HUES48 (cell line): ENCODE results near the gene CHSY1.

Experiments
- H3K27ac ChIP-seq: one replicate; pipeline ENCODE4 v1.7.0; 2013; ENCODE audit warnings: low read depth, low read length, inconsistent platforms
- H3K27me3 ChIP-seq: 2 replicates; pipeline ENCODE4 v1.6.1; 2013; ENCODE audit warnings: mild to moderate bottlenecking, low read length; ENCODE audit not compliant: control insufficient read depth, insufficient read depth
- H3K36me3 ChIP-seq: 2 replicates; pipeline ENCODE4 v1.6.1; 2013; ENCODE audit warnings: low read length; ENCODE audit not compliant: control insufficient read depth, insufficient read depth
- H3K4me1 ChIP-seq: 2 replicates; pipeline ENCODE4 v1.6.1; 2013; ENCODE audit warnings: mild to moderate bottlenecking, low read length; ENCODE audit not compliant: control insufficient read depth, insufficient read depth
- H3K4me3 ChIP-seq: 2 replicates; pipeline ENCODE4 v1.5.1; 2013; ENCODE audit warnings: mild to moderate bottlenecking, low read depth, low read length
- H3K9ac ChIP-seq: 2 replicates; pipeline ENCODE4 v1.6.1; 2013; ENCODE audit warnings: mild to moderate bottlenecking, low read depth, low read length, moderate library complexity
- H3K9me3 ChIP-seq: 2 replicates; pipeline ENCODE4 v1.6.1; 2013; ENCODE audit warnings: low read length; ENCODE audit not compliant: control insufficient read depth, insufficient read depth

Gene CHSY1

DNA sequence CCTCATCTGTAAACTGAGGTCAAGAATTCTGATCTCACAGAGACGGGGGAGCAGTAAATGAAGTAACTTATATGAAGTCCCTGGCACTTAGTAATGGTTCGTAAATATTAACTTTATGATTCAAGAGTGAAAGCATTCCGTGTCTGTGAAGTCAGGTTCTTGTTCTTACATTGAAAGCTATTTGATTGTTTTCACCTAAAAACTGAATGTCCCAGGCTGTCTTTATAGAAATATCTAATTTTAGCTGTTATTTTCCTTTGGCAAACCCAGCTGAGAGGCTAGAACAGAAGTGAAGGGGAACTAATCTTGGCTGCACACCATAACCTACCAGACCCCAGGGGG is 84.5 kb downstream of the CHSY1 start:
- H3K27me3 ChIP-seq = no peaks in the 10 kb centered on the region
- no peak overlapping the region for H3K9ac ChIP-seq
- no peaks in the 10 kb centered on the region for H3K36me3 ChIP-seq
- H3K4me1 ChIP-seq = peaks cover 2% of the 10 kb centered on the region; the same call in 1 of the 2 replicates
- no peak overlapping the region for H3K4me3 ChIP-seq
- H3K27ac ChIP-seq = no peak overlapping the region
- H3K9me3 ChIP-seq = peaks cover 21% of the 10 kb centered on the region

DNA sequence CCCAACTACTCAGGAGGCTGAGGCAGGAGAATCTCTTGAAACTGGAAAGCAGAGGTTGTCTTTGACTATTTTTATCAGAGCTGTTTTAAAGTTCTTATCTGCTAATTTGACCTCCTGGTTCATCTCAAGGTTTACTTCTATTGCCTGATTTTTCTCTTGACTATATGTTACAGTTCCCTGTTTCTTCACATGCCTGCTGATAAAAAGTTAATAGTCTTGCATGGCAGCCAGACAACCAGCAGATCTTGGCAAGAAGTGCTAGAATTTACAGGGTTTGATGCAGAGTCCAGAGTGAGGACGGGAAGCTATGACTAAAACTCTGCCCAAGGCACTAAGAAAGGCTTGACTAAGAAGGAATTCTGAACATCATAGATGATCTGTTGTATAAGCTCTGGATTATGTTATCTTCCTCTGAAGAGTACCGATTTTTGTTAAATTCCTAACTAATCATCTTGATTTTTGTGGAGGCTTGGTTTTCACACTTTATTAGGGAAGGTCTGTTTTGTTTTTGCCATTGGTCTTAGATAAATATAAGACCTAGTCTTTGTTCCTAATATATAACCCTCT is 85.9 kb downstream of the CHSY1 start:
- Histone ChIP-seq H3K4me3 (no peak overlapping the region), H3K27ac (no peak overlapping the region), H3K9me3 (peaks cover 21% of the 10 kb centered on the region), H3K9ac (no peak overlapping the region), H3K27me3 (no peaks in the 10 kb centered on the region), H3K36me3 (no peaks in the 10 kb centered on the region), H3K4me1 (no peaks in the 10 kb centered on the region)

GRCh38 chr15:101162701-101163483 is 89.0 kb downstream of the CHSY1 start:
- Histone ChIP-seq H3K4me1 (no peaks in the 10 kb centered on the region), H3K9ac (no peak overlapping the region), H3K36me3 (no peaks in the 10 kb centered on the region), H3K27ac (no peak overlapping the region), H3K27me3 (no peaks in the 10 kb centered on the region), H3K9me3 (peaks cover 21% of the 10 kb centered on the region), H3K4me3 (no peak overlapping the region)

DNA sequence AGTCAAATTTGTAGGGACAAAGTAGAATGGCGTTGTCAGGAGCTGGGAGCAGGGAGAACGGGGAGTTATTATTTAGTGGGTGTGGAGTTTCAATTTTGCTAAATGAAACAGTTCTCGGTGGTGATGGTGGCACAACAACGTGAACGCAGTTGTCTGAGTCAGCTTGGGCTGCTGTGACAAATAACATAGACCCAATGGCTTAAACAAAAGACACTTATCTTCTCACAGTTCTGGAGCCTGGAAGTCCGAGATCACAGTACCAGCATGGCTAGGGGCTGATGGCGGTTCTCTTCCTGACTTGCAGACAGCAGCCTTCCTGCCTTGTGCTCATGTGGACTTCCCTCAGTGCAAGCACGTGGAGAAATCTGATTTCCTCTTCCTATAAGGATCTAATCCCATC is 90.2 kb downstream of the CHSY1 start:
- no peaks in the 10 kb centered on the region for H3K27me3 ChIP-seq
- H3K27ac ChIP-seq = no peak overlapping the region
- H3K4me3 ChIP-seq = no peak overlapping the region
- H3K9ac ChIP-seq = no peak overlapping the region
- peaks cover 19% of the 10 kb centered on the region for H3K9me3 ChIP-seq
- no peaks in the 10 kb centered on the region for H3K36me3 ChIP-seq
- no peaks in the 10 kb centered on the region for H3K4me1 ChIP-seq

DNA sequence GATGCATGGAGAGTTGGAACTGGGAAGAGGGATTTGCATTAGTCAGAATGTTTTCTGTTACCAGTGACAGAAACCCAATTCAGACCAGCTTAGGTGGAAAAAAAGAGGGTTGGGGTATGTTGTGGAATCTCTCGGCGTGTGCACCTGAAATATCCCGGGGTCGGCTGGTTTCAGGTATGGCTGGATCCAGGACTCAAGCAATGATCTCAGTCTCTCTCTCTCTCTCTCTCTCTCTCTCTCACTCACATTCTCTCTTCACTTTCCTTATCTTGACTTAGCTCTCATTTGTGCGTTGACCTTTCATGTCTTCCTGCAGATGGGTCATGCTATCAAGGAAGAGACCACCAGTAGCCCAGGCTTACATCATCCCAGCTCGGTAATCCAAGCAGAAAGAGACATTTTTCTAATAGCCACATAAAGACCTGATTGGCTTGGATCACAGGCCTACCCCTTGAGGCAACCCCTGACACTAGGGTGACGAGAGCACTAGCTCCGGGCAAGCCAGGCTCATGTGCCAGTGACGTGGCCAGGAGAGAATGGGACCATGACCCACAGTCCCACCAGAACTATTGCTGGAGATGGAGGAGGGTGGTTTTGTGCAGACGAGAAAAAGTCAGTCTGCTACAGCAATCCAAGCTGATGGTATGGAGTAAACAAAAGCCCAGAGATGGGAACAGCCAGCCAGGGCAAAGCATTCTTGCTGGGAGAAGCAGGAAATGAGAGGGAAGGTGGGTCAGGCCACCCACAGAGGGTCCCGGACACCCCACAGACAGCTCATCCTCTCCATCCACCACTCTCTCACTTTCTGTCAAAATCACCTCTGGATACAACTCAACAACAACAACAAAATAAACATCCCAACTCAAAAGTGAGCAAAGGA is 91.7 kb downstream of the CHSY1 start:
- no peak overlapping the region for H3K4me3 ChIP-seq
- no peaks in the 10 kb centered on the region for H3K4me1 ChIP-seq
- H3K9ac ChIP-seq = no peak overlapping the region
- no peaks in the 10 kb centered on the region for H3K27me3 ChIP-seq
- no peak overlapping the region for H3K27ac ChIP-seq
- peaks cover 6% of the 10 kb centered on the region; the same call in 1 of the 2 replicates for H3K9me3 ChIP-seq
- no peaks in the 10 kb centered on the region for H3K36me3 ChIP-seq

DNA sequence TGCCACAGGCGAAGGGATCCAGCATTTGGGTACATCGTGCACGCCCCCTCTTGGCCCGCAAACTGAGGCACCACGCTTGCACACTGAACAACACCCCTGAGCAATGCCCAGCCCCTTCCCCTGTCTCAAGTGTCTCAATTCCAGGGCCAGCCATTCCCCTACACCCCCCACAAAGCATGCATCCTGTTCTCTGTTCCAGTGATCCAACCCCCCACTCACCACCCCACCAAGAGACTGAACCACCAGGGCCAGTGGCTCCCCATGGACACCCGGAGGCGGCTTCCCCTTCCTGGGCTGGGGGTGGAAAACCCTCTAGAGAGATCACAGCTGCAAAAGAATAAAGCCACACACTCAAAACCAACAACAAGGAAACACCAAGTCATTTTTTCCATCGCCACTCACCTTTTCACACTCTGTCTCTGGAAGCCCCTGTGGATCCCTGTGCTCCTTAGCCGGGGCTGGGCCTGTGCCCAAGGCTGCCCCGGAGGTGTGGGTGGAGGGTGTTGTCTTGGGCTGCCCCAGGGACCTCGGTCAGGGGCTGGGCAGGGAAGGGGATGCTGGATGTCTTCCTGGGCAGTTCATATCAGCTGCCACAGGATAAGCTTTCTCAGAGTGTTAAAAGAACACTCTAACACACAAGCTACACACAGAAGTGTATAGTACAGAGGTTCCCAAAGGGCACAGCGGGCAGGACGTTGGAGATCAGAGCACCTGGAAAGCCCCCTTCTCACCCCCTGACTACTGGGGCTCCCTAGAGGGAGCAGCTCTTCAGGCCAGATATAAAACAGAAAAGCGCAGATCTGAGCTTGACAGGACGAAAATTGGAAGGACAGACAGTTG is 92.5 kb downstream of the CHSY1 start:
- Histone ChIP-seq H3K4me3 (no peak overlapping the region), H3K27me3 (no peaks in the 10 kb centered on the region), H3K9ac (no peak overlapping the region), H3K36me3 (no peaks in the 10 kb centered on the region), H3K27ac (no peak overlapping the region), H3K4me1 (no peaks in the 10 kb centered on the region), H3K9me3 (peaks cover 1% of the 10 kb centered on the region; the same call in 1 of the 2 replicates)

DNA sequence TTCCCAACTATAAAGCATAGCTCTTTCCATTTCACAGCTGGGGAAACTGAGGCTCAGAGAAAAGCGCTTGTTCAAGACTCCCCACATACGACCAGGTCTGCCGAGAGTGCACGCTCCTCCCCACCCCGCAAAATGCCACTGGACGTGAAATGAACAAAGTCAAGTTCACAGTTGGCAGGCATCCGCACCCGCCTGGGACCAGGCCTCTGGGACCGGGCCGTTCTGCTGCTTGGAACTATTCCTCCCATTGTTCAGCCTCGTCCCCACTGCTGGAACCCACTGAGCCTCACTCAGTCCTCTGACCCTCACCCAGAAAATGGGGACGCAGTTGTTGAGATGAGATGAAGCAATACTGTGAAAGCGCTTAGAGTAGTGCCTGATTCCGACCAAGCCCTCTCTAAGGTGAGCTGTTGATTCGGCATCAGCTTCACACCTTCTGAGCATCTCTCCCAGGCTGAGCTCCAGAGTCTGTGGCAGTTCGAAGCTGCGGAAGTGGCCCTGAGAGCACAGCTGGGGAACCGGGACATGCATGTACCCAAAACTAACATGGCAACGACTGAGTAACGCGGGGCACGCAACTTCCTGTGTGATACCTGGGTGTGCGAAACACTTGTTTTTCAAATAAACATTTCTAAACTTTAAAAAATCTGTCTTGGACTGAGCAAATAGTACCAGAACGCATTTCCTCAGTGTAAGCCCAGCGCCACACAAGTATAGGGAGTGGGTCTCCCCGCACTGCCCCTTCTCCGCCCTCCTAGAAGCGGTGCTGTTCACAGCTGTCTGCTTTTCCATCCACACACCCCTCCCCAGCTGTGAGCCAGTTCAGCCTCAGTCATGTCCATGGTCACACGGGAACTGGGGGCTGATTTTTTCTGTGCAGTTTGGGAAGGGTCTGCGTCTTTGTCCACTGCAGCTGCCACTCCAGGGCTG is 93.4 kb downstream of the CHSY1 start:
- Histone ChIP-seq H3K9ac (no peak overlapping the region), H3K4me1 (no peaks in the 10 kb centered on the region), H3K9me3 (no peaks in the 10 kb centered on the region), H3K36me3 (no peaks in the 10 kb centered on the region), H3K27me3 (no peaks in the 10 kb centered on the region), H3K27ac (no peak overlapping the region), H3K4me3 (no peak overlapping the region)

- H3K36me3 ChIP-seq = no peaks in the 10 kb centered on the region
- H3K27ac ChIP-seq = no peak overlapping the region
- no peaks in the 10 kb centered on the region for H3K9me3 ChIP-seq
- no peak overlapping the region for H3K4me3 ChIP-seq
- no peaks in the 10 kb centered on the region for H3K27me3 ChIP-seq
- H3K9ac ChIP-seq = no peak overlapping the region
- no peaks in the 10 kb centered on the region for H3K4me1 ChIP-seq
These were observed 94.1 kb downstream of the CHSY1 start for GRCh38 chr15:101157721-101158120.

- Histone ChIP-seq H3K9ac (no peak overlapping the region), H3K4me3 (no peak overlapping the region), H3K4me1 (no peaks in the 10 kb centered on the region), H3K27ac (no peak overlapping the region), H3K27me3 (no peaks in the 10 kb centered on the region), H3K36me3 (no peaks in the 10 kb centered on the region), H3K9me3 (no peaks in the 10 kb centered on the region)
These were observed 95.2 kb downstream of the CHSY1 start for GRCh38 chr15:101156509-101157159.
